NCI-H524 treated with DMSO at 0.1 percent for 48 hours (cell line): ENCODE results near the gene PLEKHA8.

Experiments used
- DNase-seq: peaks from one replicate; lab custom pipeline; 2025; lab: John Stamatoyannopoulos, UW

Gene PLEKHA8

DNA sequence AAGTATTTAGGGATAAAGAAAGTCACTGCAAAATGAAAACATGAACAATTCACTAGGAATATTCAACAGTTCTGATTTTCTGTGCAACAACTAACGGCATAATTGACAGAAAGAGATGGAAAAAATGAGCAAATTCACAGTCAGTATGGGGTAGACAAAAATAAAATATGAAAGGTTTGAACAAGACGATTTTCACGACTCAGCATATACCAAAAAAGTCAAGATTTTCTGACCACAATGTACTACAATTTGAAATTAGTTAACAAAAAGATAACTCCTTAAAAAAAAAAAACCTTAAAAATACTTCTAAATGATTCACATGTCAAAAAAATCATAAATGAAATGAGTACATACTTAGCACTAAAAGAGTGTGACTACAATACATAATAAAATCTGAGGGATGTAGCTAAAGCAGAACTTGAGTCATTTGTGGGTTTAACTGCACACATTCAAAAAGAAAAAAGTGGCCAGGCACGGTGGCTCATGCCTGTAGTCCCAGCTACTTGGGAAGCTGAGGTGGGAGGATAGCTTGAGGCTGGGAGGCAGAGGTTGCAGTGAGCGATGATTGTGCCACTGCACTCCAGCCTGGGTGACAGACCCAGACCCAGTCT, 84.0 kb downstream of the PLEKHA8 start:
- no peak for DNase-seq

DNA sequence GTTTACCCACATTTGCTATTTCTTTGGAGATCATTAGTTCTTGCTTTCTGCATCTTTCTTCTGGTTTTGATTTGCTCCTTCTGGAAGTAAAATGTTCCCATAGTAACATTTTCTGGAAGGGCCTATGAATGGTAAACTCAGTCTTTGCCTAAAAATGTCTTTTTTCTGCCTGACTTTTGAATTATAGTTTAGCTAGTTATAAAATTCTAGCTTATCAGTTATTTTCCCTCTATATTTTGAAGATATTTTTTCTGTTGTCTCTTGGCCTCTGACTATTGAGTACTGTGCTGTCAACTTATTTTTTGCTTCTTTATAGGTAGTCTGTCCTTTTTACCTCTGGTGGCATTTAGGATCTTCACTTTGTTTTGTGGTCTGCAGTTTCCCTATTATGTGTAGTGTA, 84.9 kb downstream of the PLEKHA8 start:
- no peak for DNase-seq

DNA sequence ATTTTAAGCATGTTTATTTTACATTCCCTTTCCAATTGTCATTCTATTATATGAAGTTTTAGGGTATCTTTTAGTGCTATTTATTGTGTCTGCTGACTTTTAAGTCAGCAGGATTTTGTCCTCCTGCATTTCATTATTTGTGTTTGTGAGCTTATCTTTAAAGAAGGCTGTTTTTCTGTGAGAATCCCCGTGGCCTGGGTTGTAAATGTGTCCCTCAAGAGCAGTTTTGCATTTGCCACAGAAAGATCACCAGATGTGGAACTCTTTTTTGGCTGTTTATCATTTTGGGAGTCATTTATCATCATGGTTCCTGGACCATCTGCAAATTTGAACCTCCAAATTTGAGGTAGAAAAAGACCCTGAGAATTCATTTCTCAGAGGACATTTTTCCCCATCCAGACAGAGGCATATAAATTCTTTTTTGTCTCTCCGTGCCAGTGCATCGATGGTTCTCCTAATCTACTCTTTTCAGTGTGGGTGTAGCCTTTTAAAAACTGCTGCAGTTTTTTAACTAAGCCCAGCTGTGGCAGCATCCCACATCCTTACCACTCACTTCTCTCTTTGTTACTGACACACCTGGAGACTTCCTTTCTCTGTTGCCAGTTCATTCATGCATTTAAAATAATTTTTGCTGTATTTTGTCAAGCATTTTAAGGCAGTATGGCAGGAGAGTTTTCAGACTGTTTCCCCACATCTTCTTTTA, 86.5 kb downstream of the PLEKHA8 start:
- no peak for DNase-seq

DNA sequence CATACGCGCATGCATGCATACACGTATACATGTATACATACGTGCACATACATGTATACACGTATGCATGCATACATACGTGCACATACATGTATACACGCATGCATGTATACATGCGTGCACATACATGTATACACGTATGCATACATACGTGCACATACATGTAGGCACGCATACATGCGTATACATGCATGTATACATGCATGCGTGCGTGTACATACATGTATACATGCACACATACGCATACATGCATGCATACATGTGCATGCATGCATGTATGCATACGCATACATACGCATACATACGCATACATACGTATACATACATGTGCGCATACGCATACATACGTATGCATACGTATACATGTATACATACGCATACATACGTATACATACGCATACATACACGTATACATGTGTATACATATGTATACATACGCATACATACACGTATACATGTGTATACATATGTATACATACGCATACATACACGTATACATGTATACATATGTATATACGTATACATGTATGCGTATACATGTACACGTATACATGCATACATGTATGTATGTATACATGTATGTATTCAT, 87.6 kb downstream of the PLEKHA8 start:
- no peak for DNase-seq

DNA sequence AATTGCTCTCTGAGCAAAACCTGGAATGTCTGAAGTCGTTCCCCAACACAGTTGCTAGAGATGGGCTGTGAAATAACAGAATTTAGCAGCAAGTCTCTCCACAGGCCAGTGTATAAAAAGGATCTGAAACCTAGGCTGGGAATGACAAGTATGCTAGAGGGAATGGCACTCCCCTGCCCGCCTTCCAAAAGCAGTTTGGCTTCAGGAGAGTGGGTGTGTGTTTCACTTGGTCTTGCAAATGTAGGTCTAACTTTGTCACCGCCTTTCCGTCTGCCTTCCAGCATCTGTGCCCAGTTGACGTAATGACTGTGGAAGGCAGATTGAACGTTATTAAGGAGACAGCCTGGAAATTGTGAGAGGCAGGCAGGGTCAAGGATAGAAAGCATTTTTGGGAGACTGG, 88.6 kb downstream of the PLEKHA8 start:
- DNase-seq = no peak

DNA sequence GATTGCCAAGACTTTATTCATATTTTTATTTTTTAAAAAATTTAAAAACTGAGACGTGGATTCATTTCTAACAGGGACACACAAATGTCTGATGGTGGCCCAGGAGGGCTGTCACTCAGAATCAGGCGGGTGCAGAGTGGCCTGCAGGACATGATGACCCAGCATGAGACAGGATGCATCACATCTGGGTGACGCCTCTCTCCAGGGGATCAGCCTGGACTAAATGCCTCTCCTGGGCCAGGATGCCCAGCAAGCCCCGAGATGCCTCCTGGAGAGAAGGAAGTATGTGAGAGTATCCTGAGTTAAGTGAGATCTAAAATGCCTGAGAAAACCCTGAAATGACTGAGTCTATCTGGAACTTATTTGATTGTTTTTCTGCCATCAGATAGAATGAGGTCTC, 89.7 kb downstream of the PLEKHA8 start:
- DNase-seq = no peak

DNA sequence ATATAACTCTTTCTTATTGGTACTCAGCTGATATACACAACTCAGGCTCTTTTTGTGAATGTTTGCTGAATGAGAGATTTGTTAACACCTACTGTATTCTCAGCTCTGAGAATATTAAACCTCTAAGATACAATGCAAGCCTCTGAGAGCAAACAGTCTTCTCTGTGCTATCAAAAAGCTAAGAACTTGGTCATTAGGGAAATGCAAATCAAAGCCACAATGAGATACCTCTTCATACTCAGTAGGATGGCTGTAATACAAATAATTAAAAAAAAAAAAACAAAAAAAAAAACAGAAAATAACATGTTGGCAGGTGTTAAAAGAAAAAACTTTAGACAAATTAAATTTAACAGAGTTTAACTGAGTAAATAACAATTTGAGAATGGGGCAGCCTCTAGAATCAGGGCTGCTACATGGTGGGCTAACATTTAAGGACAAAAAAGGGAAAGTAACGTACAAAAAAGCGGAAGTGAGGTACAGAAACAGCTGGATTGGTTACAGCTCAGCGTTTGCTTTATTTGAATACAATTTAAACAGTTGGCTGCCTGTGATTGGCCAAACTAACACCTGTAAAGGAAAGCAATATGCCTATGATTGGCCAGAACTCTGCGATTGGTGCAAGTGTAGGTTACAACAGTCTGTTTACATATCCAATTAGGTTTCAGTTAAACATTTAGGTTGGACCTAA, 91.8 kb downstream of the PLEKHA8 start:
- no peak for DNase-seq

DNA sequence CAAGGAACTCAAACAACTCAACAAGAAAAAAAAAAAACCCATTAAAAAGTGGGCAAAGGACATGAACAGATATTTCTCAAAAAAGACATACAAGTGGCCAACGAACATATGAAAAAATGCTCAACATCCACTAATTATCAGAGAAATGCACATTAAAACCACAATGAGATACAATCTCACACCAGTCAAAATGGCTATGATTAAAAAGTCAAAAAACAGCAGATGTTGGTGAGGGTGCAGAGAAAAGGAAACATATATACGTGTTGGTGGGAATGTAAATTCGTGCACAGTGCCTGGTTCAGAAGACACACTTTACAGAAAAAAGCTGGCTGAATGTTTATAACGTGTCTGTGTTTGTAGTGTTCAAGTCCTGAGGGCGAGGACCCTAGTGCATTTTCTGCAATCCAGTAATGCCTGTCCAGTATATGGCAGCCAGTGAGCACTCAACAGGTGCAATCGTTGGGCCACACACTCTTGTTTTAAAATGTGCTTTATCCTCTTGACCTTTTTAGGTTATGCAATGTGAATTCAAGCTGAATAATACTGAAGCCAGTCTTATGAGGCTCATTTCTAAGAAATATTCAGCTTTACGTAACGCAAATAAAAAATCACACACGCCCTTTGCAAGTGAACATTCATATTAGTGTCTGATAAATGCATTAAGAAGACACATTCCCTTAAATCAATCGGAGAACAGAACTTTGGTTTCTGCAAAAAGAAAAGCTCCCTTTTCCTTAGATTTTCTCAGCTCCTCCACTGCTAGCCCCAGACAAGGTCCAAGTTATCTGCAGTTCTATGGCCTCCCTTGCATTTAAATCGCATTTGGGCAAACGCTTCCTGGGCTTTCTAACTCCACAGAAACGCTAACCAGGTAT, 105.8 kb downstream of the PLEKHA8 start:
- no peak for DNase-seq

DNA sequence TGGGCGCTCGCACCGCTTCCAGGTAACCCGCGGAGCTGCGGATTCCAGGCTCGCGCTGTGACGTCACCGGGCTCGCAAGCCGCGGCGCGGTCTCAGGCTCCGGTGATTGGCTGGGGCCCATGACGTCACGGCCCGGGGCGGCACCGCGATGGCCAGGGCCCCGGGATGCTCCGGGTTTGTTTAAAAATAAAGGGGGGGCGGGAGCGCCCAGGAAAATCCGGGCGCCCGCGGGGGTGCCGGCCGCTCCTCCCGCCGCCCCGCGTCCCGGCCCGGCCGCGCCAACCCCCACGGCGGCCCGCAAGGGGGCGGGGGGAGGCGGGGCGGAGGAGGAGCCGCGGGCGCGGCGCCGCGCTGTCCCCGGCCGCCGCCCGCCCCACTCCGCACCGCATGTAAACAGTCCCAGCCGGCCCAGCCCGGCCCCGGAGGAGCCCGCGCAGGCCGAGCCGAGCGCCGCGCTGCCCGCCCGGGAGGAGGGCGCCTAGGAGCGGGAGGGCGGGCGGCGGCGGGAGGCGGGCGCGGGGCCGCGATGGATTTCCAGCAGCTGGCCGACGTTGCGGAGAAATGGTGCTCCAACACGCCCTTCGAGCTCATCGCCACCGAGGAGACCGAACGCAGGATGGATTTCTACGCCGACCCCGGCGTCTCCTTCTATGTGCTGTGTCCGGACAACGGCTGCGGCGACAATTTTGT, 106.5 kb downstream of the PLEKHA8 start, which contains the start of gene MTURN:
MTURN (plus strand) TSS at position 376 of the 690 bp plus-strand sequence; CDS start at position 527, 151 bp downstream.
- no peak for DNase-seq

DNA sequence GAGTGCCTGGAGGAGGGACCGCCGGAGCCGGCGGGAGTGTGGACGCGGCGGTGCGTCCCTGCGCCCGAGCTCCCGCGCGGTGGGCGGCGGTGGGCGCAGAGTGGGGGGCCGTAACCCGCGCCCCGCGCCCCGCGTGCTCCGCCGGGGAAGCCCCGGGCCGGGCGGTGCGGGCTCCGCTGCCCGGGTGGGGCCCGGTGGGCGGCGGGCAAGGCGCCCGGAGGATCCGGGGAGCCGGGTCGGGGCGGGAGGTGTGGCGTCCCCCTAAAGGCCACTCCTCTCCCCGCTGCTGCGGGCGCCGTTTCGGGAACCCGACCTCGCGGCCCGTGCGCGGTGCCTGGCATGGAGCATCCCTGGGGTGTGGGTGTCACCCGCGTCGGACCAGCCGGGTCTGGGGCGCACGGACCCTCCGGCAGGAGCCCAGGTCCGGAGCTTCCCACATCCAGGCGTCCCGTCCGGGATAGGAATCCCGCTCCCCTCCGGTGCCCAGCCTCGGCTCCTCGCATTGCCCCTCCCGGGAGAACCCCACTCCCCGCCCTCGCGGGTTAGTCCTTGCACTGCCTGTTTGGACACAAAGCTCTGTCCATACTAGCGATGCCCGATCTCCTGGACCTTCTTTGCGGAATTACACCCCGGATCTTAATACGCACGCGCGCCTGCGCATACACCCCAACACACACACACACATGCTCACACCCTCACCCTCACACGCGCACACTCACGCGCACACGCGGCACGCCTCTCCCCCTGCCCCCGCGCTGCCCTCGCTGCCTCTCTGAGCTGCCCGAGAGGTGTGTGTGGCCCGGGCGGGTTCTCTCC, 107.3 kb downstream of the PLEKHA8 start:
- no peak for DNase-seq

DNA sequence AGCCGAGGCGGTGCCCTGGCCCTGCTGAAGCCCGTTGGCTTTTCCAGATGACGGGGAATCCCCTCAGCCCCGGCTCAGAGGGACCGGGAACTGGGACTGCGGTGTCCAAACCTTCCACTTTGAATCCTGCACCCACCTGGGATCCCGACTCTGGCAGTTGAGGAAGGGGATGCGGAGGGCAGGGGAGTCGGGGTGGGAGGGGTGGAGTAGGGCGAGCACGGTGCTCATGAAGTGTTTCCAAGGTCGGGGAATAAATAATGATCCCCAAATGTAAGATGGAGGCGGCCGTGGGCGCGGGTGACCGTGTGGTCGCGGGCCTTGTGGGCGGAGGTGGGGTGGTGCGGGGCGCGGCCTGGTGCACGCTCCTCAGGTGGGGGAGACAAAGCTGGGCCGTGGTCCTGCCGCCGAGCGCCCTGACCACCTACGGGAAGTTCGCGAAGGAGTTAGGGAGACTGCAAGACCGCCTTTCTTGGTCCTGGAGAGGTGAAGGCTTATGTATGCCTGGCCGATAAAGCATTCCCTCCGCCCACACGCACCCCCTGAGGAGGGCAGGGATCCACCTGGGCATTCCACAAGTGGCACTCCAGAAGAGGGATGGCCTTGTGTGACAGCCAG, 108.0 kb downstream of the PLEKHA8 start:
- DNase-seq = no peak

DNA sequence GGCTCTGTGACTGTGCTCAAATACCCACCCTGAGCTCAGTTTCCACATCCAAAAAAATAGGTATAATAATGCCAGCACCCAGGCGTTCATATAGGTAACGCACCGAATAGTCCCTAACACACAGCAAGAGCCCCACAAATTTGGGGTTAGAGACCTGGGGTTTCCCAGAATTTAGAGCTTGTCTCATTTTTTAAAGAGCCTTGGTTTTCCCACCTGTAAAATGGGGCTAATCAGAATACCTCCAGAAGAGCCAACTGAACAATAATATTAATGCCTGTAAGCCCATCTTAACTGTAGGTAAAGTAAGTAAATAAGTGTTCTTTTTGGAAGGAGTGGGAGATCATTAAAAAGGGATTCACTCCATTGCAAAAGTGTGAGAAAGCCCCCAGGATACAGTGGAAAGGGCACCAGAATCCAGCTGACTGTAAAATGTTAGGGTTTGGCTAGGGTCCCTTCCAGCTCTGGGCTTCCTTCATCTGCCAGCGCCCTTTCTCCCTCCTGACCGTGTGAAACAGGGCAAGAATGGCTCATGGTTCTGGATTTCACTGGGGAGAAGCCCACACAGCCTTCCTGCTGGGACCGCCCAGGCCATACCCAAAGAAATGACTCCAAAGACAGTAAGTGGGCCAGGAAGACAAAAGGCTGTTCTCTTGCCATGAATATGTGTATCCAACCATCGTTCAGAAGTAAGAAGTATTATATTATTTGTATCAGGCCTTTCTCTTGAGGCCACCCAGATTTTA, 108.7 kb downstream of the PLEKHA8 start:
- no peak for DNase-seq

DNA sequence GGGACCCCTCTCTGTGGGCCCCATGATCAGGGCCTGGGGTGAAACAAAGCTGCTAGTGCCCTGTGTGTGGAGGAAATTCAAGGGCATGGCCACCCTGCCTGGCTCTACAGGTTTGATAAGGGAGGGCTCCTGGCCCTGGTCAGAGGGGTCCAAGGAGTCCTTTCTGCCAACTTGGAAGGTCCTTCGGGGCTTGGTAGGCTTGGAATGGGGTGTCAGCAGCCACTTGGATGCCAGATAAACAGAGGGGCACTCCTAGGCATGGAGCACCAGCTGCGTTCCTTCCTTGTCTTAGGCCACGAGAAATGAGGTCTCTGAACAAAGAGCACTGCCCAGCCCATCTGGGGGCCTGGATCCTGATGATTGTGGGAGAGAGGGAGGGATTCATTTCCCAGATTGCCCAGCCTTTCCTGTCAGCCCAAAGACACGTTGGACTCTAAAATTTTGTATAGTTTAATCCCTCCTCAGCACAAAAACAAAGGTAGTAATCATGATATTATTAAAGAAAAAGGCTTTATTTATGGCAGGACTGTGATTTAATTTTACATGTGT, 111.7 kb downstream of the PLEKHA8 start:
- DNase-seq = no peak

DNA sequence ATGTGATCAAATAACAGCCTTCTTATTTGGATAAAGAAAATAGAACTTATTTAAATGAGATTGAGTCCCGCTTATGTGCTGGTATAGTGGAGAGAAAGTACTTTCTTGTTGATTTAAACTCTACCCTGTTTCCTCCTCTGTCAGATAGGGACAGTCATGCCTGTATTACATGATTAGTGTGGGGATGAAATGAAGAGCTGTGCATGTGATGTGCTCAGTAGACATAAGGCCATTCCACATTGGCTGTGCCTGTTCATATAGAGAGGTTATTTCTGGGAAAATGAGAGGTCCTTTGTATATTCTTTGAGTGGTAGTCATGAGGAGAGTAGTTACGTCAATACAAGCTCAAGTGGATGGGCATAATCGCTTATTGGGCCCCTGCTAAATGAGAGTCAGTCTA, 112.2 kb downstream of the PLEKHA8 start:
- no peak for DNase-seq

DNA sequence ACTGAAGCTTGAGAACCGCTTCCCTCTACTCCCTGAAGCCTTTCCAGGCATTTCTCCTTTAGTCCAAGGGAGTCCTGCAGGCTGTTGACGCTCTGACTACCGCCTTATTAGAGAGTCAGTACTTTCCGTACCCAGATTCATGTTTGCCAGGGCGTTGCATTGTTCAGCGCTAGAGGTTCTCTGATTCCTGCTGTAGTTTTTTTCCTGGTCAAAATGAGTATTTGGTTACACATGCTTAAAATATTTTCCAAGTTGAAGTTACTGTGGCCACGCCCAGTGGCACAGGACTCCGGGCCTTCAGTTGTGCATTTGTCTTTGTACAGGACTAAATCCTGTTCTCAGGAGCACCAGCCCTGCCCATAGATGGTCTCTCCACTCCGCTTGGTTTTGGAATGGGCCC, 114.5 kb downstream of the PLEKHA8 start:
- DNase-seq = no peak

DNA sequence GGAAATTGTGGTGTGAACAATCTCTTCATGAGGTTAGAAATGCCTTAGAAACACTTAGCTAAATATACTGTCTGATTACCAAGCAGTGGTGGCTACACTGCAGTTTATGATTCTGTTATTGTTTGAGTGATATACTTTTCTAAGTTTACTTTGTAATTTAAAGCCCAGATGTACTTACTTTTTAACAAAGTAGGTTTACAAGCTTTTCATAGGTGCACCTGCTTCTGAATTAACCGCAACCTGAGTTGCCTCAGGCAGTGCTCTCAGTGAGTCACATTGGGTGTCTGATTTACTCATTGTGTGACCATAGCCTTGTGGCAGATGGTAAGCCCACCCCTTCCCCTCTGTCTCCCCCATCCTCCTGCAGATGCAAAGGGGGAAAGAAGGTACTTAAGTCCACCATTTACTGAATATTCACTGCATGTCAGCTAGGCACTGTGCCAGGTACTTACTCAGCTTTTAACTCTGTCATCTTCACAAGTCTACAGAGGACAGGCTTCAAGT, 115.6 kb downstream of the PLEKHA8 start:
- DNase-seq = peak; percentile 98

DNA sequence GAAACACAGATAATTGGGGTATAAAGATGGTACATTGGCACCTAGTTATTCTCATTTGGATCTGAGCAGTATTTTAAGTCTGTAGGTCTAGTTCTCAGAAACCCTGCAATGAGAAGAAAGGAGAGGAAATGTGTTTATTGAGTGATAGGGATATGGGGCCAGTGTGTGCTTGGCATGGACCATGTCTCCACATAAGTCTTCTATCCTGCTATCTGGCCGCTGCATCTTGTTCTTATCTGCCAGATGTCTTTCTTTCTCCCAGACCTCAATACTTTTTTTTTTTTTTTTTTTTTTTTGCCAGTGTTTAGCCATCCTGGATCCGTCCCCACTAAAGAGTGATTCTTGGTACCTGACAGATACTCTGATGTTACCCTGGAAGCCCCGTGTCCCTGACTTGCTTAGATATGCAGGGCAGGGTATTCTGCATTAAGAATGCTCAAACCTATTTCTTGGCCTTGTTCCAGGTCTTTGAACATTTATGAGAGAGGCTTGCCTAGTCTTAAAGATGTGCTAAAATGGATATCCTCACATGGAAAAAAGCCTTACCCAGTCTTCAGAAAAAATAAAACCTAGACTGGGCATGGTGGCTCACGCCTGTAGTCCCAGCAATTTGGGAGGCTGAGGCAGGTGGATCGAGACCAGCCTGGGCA, 116.6 kb downstream of the PLEKHA8 start:
- no peak for DNase-seq

DNA sequence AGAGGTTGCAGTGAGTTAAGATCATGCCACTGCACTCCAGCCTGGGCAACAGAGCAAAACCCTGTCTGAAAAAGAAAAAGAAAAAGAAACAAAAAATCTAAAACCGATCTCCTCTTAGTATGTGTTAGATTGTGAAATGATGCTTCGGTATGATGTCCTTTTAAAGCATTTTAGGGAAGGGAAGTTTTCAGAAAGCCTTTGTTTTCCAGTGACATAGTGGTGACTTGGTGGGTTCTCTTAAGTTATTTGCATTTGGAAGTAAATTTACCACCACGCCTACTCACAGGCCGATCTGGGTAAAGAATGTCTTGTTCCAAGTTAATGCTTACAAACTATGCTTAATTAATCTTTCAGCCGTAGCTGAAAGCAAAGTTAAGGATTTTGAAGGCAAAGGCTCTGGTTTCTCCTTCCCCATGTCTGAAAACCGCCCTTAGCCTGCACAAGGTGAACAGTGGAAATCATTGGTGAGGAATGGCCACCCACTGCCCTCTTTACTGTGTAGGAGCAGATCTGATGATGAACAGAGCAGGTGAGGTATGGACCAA, 117.3 kb downstream of the PLEKHA8 start:
- DNase-seq = no peak
